Osteoblast (primary cell): ENCODE data around the gene GGCX. TPM values are rescaled to one million over a fixed set of nuclear protein-coding genes. Genes with fewer than 3 reads are reported as not detected.

Experiments
- DNase-seq: peaks from one replicate; pipeline ENCODE4 v3.0.0; 2011; ENCODE audit warnings: low spot score, mixed read lengths; ENCODE audit not compliant: insufficient read length; ENCODE audit errors: missing footprints
- H2AFZ ChIP-seq: 2 replicates; pipeline ENCODE4 v1.6.0; 2011; ENCODE audit warnings: mild to moderate bottlenecking, low read length
- H3K27ac ChIP-seq: 2 replicates; pipeline ENCODE4 v1.5.1; 2011; ENCODE audit warnings: mild to moderate bottlenecking, low read depth, low read length, moderate library complexity
- H3K27me3 ChIP-seq: 2 replicates; pipeline ENCODE4 v1.6.0; 2012; ENCODE audit warnings: mild to moderate bottlenecking, control low read depth, inconsistent platforms, low read length, moderate library complexity; ENCODE audit not compliant: insufficient read depth
- H3K36me3 ChIP-seq: 2 replicates; pipeline ENCODE4 v1.5.1; 2011; ENCODE audit warnings: mild to moderate bottlenecking, low read length, control low read depth, moderate library complexity; ENCODE audit not compliant: insufficient read depth
- H3K4me1 ChIP-seq: 2 replicates; pipeline ENCODE4 v1.5.1; 2011; ENCODE audit warnings: mild to moderate bottlenecking, low read length, control low read depth, moderate library complexity; ENCODE audit not compliant: insufficient read depth
- H3K4me2 ChIP-seq: 2 replicates; pipeline ENCODE4 v1.6.0; 2011; ENCODE audit warnings: mild to moderate bottlenecking, low read length; ENCODE audit not compliant: insufficient read depth
- H3K4me3 ChIP-seq: fragments of 200-600 bp; sonication (generic); 3 replicates; pipeline ENCODE4 v1.5.1; 2012; ENCODE audit warnings: mild to moderate bottlenecking, low read length, inconsistent platforms; ENCODE audit not compliant: insufficient read depth
- H3K79me2 ChIP-seq: 2 replicates; pipeline ENCODE4 v1.6.0; 2012; ENCODE audit warnings: mild to moderate bottlenecking, low read length, control low read depth, inconsistent platforms; ENCODE audit not compliant: insufficient read depth
- H3K9me3 ChIP-seq: 2 replicates; pipeline ENCODE4 v1.5.1; 2011; ENCODE audit warnings: low read depth, low read length, control low read depth
- H4K20me1 ChIP-seq: 2 replicates; pipeline ENCODE4 v1.6.0; 2012; ENCODE audit warnings: mild to moderate bottlenecking, low read length, control low read depth; ENCODE audit not compliant: insufficient read depth
- CTCF ChIP-seq: IDR thresholded peaks from 2 replicates; pipeline ENCODE4 v1.5.1; 2011; ENCODE audit warnings: mild to moderate bottlenecking, low read depth, low read length, moderate library complexity; ENCODE audit errors: extremely low read depth
- small RNA-seq: library from RNA; depleted of rRNA; stranded (forward); fragments of <200 nt; gene quantifications from one replicate; pipeline ENCODE3, GENCODE V24; 2012
- total RNA-seq: library from RNA; depleted of rRNA; stranded (reverse); fragments of >200 nt; gene quantifications from 2 replicates; pipeline ENCODE4 v1.2.3, GENCODE V29; 2012

GGCX gene
- total RNA-seq, 1 donor: 40.9 TPM

- H3K36me3 ChIP-seq: no peaks in the 10 kb centered on the region
- H3K4me1 ChIP-seq: peaks cover 7% of the 10 kb centered on the region
- H3K4me3 ChIP-seq: no peak overlapping the region
- H3K27ac ChIP-seq: no peak overlapping the region
- no peak for DNase-seq
- no peak for TF ChIP-seq CTCF
- H3K9me3 ChIP-seq: no peaks in the 10 kb centered on the region
- no peaks in the 10 kb centered on the region for H3K79me2 ChIP-seq
- H2AFZ ChIP-seq: no peak overlapping the region
- H3K4me2 ChIP-seq: no peak overlapping the region
- no peaks in the 10 kb centered on the region for H4K20me1 ChIP-seq
- no peaks in the 10 kb centered on the region for H3K27me3 ChIP-seq
Measured at GRCh38 chr2:85497944-85498630, 63.2 kb downstream of the GGCX start.

- no peaks in the 10 kb centered on the region for H3K36me3 ChIP-seq
- H3K9me3 ChIP-seq: no peaks in the 10 kb centered on the region
- H3K27ac ChIP-seq: no peak overlapping the region
- peaks cover 3% of the 10 kb centered on the region for H3K4me1 ChIP-seq
- H3K79me2 ChIP-seq: no peaks in the 10 kb centered on the region
- no peak overlapping the region for H3K4me3 ChIP-seq
- H4K20me1 ChIP-seq: no peaks in the 10 kb centered on the region
- no peak overlapping the region for H3K4me2 ChIP-seq
- no peak for DNase-seq
- TF ChIP-seq CTCF: no peak
- no peak overlapping the region for H2AFZ ChIP-seq
- H3K27me3 ChIP-seq: no peaks in the 10 kb centered on the region
Measured at GRCh38 chr2:85496436-85496835, 64.9 kb downstream of the GGCX start.

Small RNA genes lying within 50 kb of the gene (small RNA-seq; reads per million reads assigned to genes)
- not detected for gene RN7SL126P

Other genes with a start within 250 kb of the GGCX start
- gene TGOLN2, start 233.5 kb downstream of the GGCX start, total RNA-seq: 124 and 129 TPM in 2 replicates
- 41.6 and 62.5 TPM in 2 replicates for gene RETSAT, start 207.0 kb downstream of the GGCX start, total RNA-seq
- 20.9 and 22.1 TPM in 2 replicates for gene ELMOD3, start 206.7 kb downstream of the GGCX start, total RNA-seq
- 97.2 and 140 TPM in 2 replicates for gene CAPG, start 151.1 kb downstream of the GGCX start, total RNA-seq
- gene SH2D6, start 142.8 kb downstream of the GGCX start, total RNA-seq: under 0.01 TPM in 1 of 2 replicates, not detected in the other
- 124 and 142 TPM in 2 replicates for gene MAT2A, start 22.3 kb downstream of the GGCX start, total RNA-seq
- 2.1 and 2.5 TPM in 2 replicates for gene VAMP8, start 16.1 kb upstream of the GGCX start, total RNA-seq
- 21.8 and 27.1 TPM in 2 replicates for gene VAMP5, start 22.9 kb upstream of the GGCX start, total RNA-seq
- 124 and 146 TPM in 2 replicates for gene RNF181, start 34.3 kb upstream of the GGCX start, total RNA-seq
- 17.7 and 20.6 TPM in 2 replicates for gene TMEM150A, start 41.2 kb upstream of the GGCX start, total RNA-seq
- 23.9 and 30.9 TPM in 2 replicates for gene C2orf68, start 50.6 kb upstream of the GGCX start, total RNA-seq
- 34.8 and 36.9 TPM in 2 replicates for gene USP39, start 54.7 kb upstream of the GGCX start, total RNA-seq
- gene SFTPB, start 106.7 kb upstream of the GGCX start, total RNA-seq: not detected in 2 replicates
- gene GNLY, start 132.9 kb upstream of the GGCX start, total RNA-seq: not detected in 2 replicates
- 18.6 and 35.1 TPM in 2 replicates for gene ATOH8, start 192.5 kb upstream of the GGCX start, total RNA-seq